K562 (cell line): ENCODE data around the gene NME7. TPM values are rescaled to one million over a fixed set of nuclear protein-coding genes. Genes with fewer than 3 reads are reported as not detected.

Experiments
- FOXO4 ChIP-seq: fragments of 450-650 bp; formaldehyde crosslinking; IDR thresholded peaks from 2 replicates; pipeline ENCODE4 v1.4.0; 2020; ENCODE audit warnings: mild to moderate bottlenecking, moderate library complexity
- HNRNPUL1 ChIP-seq: fragments of 200-400 bp; formaldehyde crosslinking; IDR thresholded peaks from 2 replicates; pipeline ENCODE4 v1.6.1; 2017; ENCODE audit warnings: low read length
- JUND ChIP-seq, 2 experiments: IDR thresholded peaks; 2 replicates in 1 of 2; 3 replicates in 1 of 2; pipeline ENCODE4 v1.6.1; 2011; ENCODE audit warnings: borderline replicate concordance in 2 of 2, low read depth in 2 of 2, low read length in 2 of 2, improper control_type of control experiment in 1 of 2, missing biosample characterization in 1 of 2, missing genetic modification characterization in 1 of 2, missing genetic modification reagents in 1 of 2
- KDM5B ChIP-seq: fragments of 200-600 bp; sonication (generic); IDR thresholded peaks from 2 replicates; pipeline ENCODE4 v1.6.1; 2012; ENCODE audit warnings: low read depth, mild to moderate bottlenecking, moderate library complexity, low read length, control low read depth, inconsistent platforms; ENCODE audit not compliant: insufficient replicate concordance
- L3MBTL2 ChIP-seq: fragments of 450-650 bp; IDR thresholded peaks from 2 replicates; pipeline ENCODE4 v1.6.1; 2016; ENCODE audit warnings: mild to moderate bottlenecking, moderate library complexity
- NFRKB ChIP-seq: fragments of 450-650 bp; IDR thresholded peaks from 2 replicates; pipeline ENCODE4 v1.6.1; 2016; ENCODE audit warnings: low read depth
- RB1 ChIP-seq: fragments of 450-650 bp; IDR thresholded peaks from 2 replicates; pipeline ENCODE4 v1.6.1; 2017; ENCODE audit warnings: low read depth, mild to moderate bottlenecking
- SAP30 ChIP-seq: fragments of 200-600 bp; sonication (generic); IDR thresholded peaks from 2 replicates; pipeline ENCODE4 v1.6.1; 2012; ENCODE audit warnings: borderline replicate concordance, low read depth, mild to moderate bottlenecking, moderate library complexity, low read length, control low read depth, inconsistent platforms; ENCODE audit not compliant: insufficient read depth, poor library complexity, severe bottlenecking
- SMAD2 ChIP-seq: fragments of 150-350 bp; IDR thresholded peaks from 2 replicates; pipeline ENCODE4 v1.6.1; 2014; ENCODE audit warnings: low read depth, mild to moderate bottlenecking, low read length
- SREBF1 ChIP-seq: fragments of 150-350 bp; IDR thresholded peaks from 2 replicates; pipeline ENCODE4 v1.6.1; 2014; ENCODE audit warnings: antibody characterized with exemption, low read depth, low read length, borderline replicate concordance
- ZBTB49 ChIP-seq: sonication (generic); formaldehyde crosslinking; IDR thresholded peaks from 2 replicates; pipeline ENCODE4 v1.8.0; 2022; ENCODE audit warnings: missing genetic modification reagents, mild to moderate bottlenecking, borderline replicate concordance
- ZNF184 ChIP-seq: sonication (generic); formaldehyde crosslinking; IDR thresholded peaks from 2 replicates; pipeline ENCODE4 v1.5.0; 2020; ENCODE audit warnings: missing genetic modification reagents
- polyA plus RNA-seq, 8 experiments: library from polyadenylated mRNA; depleted of rRNA in 4 of 8; stranded (reverse) in 5 of 8; unstranded in 3 of 8; fragments of >200 nt; fragmentation: Nextera tagmentation in 2 of 8; fragmentation: Illumina TruSeq in 1 of 8; extraction: Ambion mirVana in 2 of 8; extraction: Trizol in 1 of 8; gene quantifications; 2 replicates each; pipeline versions ENCODE4 v1.2.1 to v1.2.3, GENCODE V29; 2011 to 2014; ENCODE audit warnings: inconsistent platforms in 1 of 8, missing spikeins in 1 of 8
- total RNA-seq, 7 experiments: library from RNA; depleted of rRNA in 6 of 7; stranded (reverse); fragments of >200 nt in 6 of 7; fragmentation: Illumina TruSeq in 2 of 7; extraction: Trizol in 2 of 7; gene quantifications; 2 replicates each; pipeline versions ENCODE4 v1.2.1 to v1.2.3, GENCODE V29; 2011 to 2021; ENCODE audit warnings: low replicate concordance in 1 of 7
- TF ChIP-seq, protein P1 (sequence below): sonication (generic); formaldehyde crosslinking; IDR thresholded peaks from 2 replicates; pipeline ENCODE4 v1.8.0; 2022; ENCODE audit warnings: missing genetic modification reagents, mild to moderate bottlenecking, moderate library complexity, borderline replicate concordance

Gene NME7
- total and polyA plus RNA-seq, 9 of the 15 experiments (the other 6 are each of a cell fraction or from before 2014, with no cell fraction given): 7.9 to 43.2 (median 23.9) TPM

- TF ChIP-seq, protein P1, sequence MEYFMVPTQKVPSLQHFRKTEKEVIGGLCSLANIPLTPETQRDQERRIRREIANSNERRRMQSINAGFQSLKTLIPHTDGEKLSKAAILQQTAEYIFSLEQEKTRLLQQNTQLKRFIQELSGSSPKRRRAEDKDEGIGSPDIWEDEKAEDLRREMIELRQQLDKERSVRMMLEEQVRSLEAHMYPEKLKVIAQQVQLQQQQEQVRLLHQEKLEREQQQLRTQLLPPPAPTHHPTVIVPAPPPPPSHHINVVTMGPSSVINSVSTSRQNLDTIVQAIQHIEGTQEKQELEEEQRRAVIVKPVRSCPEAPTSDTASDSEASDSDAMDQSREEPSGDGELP: no peak
- TF ChIP-seq JUND (IDR thresholded peaks at IDR 0.05; ENCODE audit: borderline replicate concordance, low read depth, low read length): no peak
- peak; percentile 15; the same call in 1 of the 3 replicates for TF ChIP-seq JUND (tag; IDR thresholded peaks at IDR 0.05; ENCODE audit: borderline replicate concordance, low read depth, low read length)
- no peak for TF ChIP-seq FOXO4 (CRISPR knock-in tag)
- peak; percentile 49; the same call in 1 of the 2 replicates for TF ChIP-seq L3MBTL2
- TF ChIP-seq KDM5B: no peak
- TF ChIP-seq SMAD2: no peak
- no peak for TF ChIP-seq RB1
- TF ChIP-seq SAP30: no peak
- no peak for TF ChIP-seq ZNF184 (CRISPR knock-in tag)
- TF ChIP-seq NFRKB: 0 out of 2 replicates have a peak, but pooled peaks have one; percentile 39
- no peak for TF ChIP-seq ZBTB49 (CRISPR knock-in tag)
- no peak for TF ChIP-seq HNRNPUL1
- no peak for TF ChIP-seq SREBF1
Measured at GRCh38 chr1:169327875-169328274, 39.7 kb downstream of the NME7 start (continued).
